HCT116 (cell line): ENCODE measurements around the gene CACNG3. TPM values are rescaled to one million over a fixed set of nuclear protein-coding genes. Genes with fewer than 3 reads are reported as not detected.

Experiments
- ATAC-seq: fragments of 200-7000 bp; cut with Tn5 transposase; 2 replicates; pipeline ENCODE4 v1.9.1; 2020; ENCODE audit warnings: mild to moderate bottlenecking, moderate library complexity
- BruUV-seq: library from RNA; stranded (reverse); fragments of 400-500 nt; replicated peaks from 2 replicates; lab custom pipeline; 2021; lab: Mats Ljungman, UMichigan
- CTCF ChIA-PET: fragments of 300-600 bp; sonication (Branson Sonifier 250); formaldehyde crosslinking; loops from one replicate; lab custom pipeline; 2021; ENCODE audit warnings: antibody characterized with exemption; lab: Charles Lee
- POLR2A ChIA-PET: fragments of 300-600, 350-600 bp; sonication (Branson Sonifier 250); formaldehyde crosslinking; loops from one replicate; lab custom pipeline; 2021; ENCODE audit warnings: antibody characterized with exemption; lab: Charles Lee
- RAD21 ChIA-PET, 2 experiments: fragments of 300-600 bp; sonication (Branson Sonifier 250); formaldehyde crosslinking; loops; one replicate each; lab custom pipeline; 2023; ENCODE audit warnings: low total read pairs in 2 of 2; ENCODE audit not compliant: uncharacterized antibody in 2 of 2, unreplicated experiment in 2 of 2, low non-redundant PET in 1 of 2; lab: Charles Lee
- DNase-seq: peaks from one replicate; pipeline ENCODE4 v3.0.0-alpha.2; 2010; ENCODE audit warnings: low read depth, low spot score
- H2AFZ ChIP-seq: fragments of 200-600 bp; shearing (Covaris generic), sonication (generic); 2 replicates; pipeline ENCODE4 v1.6.1; 2017; ENCODE audit warnings: low read depth, mixed run types, mixed read lengths, antibody characterized with exemption, low read length; ENCODE audit not compliant: poor library complexity, severe bottlenecking
- H3K27ac ChIP-seq: 2 replicates; pipeline ENCODE4 v1.5.1; 2012; ENCODE audit warnings: low read depth, low read length
- H3K27me3 ChIP-seq: fragments of 200-600 bp; sonication (generic); 2 replicates; pipeline ENCODE4 v1.6.1; 2016; ENCODE audit warnings: mixed run types, low read length, mixed read lengths; ENCODE audit not compliant: insufficient read depth
- H3K36me3 ChIP-seq, 2 experiments: fragments of 200-500 bp in 1 of 2; fragments of 200-600 bp in 1 of 2; sonication (Bioruptor generic) in 1 of 2; sonication (generic) in 1 of 2; 2 replicates each; pipeline versions ENCODE4 v1.5.1 to v1.6.1; 2014 to 2016; ENCODE audit warnings: low read length in 2 of 2, inconsistent platforms in 1 of 2, mixed read lengths in 1 of 2, mixed run types in 1 of 2; ENCODE audit not compliant: insufficient read depth in 2 of 2, control insufficient read depth in 1 of 2
- H3K4me1 ChIP-seq, 2 experiments: fragments of 200-600 bp in 1 of 2; sonication (generic) in 1 of 2; 2 replicates each; pipeline versions ENCODE4 v1.5.1 to v1.6.1; 2012 to 2017; ENCODE audit warnings: low read length in 2 of 2, inconsistent platforms in 1 of 2, mild to moderate bottlenecking in 1 of 2, mixed read lengths in 1 of 2, mixed run types in 1 of 2, moderate library complexity in 1 of 2; ENCODE audit not compliant: insufficient read depth in 2 of 2, control insufficient read depth in 1 of 2
- H3K4me2 ChIP-seq: fragments of 200-600 bp; sonication (generic); 2 replicates; pipeline ENCODE4 v1.6.1; 2017; ENCODE audit warnings: mixed run types, low read length, mixed read lengths
- H3K4me3 ChIP-seq, 2 experiments: fragments of 200-600 bp in 1 of 2; sonication (generic) in 1 of 2; replicated peaks in 1 of 2; 2 replicates each; pipeline ENCODE4 v1.5.1; 2011 to 2016; ENCODE audit warnings: low read length in 2 of 2, control low read depth in 1 of 2, low read depth in 1 of 2, mild to moderate bottlenecking in 1 of 2, mixed read lengths in 1 of 2, mixed run types in 1 of 2
- H3K79me2 ChIP-seq: fragments of 200-600 bp; sonication (generic); 2 replicates; pipeline ENCODE4 v1.6.1; 2017; ENCODE audit warnings: mild to moderate bottlenecking, mixed run types, low read length, moderate library complexity, mixed read lengths; ENCODE audit not compliant: insufficient read depth
- H3K9ac ChIP-seq: fragments of 200-600 bp; sonication (generic); 2 replicates; pipeline ENCODE4 v1.6.1; 2016; ENCODE audit warnings: low read length, mixed read lengths
- H3K9me2 ChIP-seq: fragments of 200-600 bp; sonication (generic), shearing (Covaris generic); 2 replicates; pipeline ENCODE4 v1.6.1; 2017; ENCODE audit warnings: mixed run types, mild to moderate bottlenecking, moderate library complexity; ENCODE audit not compliant: insufficient read depth
- H3K9me3 ChIP-seq, 2 experiments: fragments of 200-500 bp in 1 of 2; fragments of 200-600 bp in 1 of 2; sonication (Bioruptor generic) in 1 of 2; sonication (generic) in 1 of 2; 2 replicates each; pipeline ENCODE4 v1.6.1; 2014 to 2017; ENCODE audit warnings: low read length in 2 of 2, mixed read lengths in 2 of 2, inconsistent platforms in 1 of 2, low read depth in 1 of 2, mild to moderate bottlenecking in 1 of 2, mixed run types in 1 of 2, moderate library complexity in 1 of 2; ENCODE audit not compliant: control insufficient read depth in 1 of 2, insufficient read depth in 1 of 2
- H4K20me1 ChIP-seq: fragments of 200-600 bp; sonication (generic), shearing (Covaris generic); 2 replicates; pipeline ENCODE4 v1.6.1; 2017; ENCODE audit warnings: mixed run types, mild to moderate bottlenecking, moderate library complexity; ENCODE audit not compliant: insufficient read depth
- ATF3 ChIP-seq: IDR thresholded peaks from 2 replicates; pipeline ENCODE4 v1.6.1; 2012
- CTCF ChIP-seq, 3 experiments: fragments of 200-600 bp in 1 of 3; sonication (generic) in 1 of 3; IDR thresholded peaks in 2 of 3; conservative IDR thresholded peaks in 1 of 3; 2 replicates each; pipeline ENCODE4 v1.5.1; 2012 to 2017; ENCODE audit warnings: low read depth in 2 of 3, low read length in 2 of 3, antibody characterized with exemption in 1 of 3, borderline replicate concordance in 1 of 3, control low read depth in 1 of 3, mild to moderate bottlenecking in 1 of 3, mixed read lengths in 1 of 3, mixed run types in 1 of 3, moderate library complexity in 1 of 3; ENCODE audit not compliant: insufficient read depth in 1 of 3
- EZH2 ChIP-seq: fragments of 200-600 bp; sonication (generic); IDR thresholded peaks from 2 replicates; pipeline ENCODE4 v1.6.1; 2017; ENCODE audit warnings: antibody characterized with exemption, mixed run types
- EZH2phosphoT487 ChIP-seq: fragments of 200-600 bp; IDR thresholded peaks from 2 replicates; pipeline ENCODE4 v1.6.1; 2018; ENCODE audit warnings: antibody characterized with exemption, borderline replicate concordance
- FOSL1 ChIP-seq: IDR thresholded peaks from 2 replicates; pipeline ENCODE4 v1.6.1; 2012; ENCODE audit warnings: low read depth
- JUND ChIP-seq: IDR thresholded peaks from 2 replicates; pipeline ENCODE4 v1.6.1; 2012
- ZBTB33 ChIP-seq: IDR thresholded peaks from 2 replicates; pipeline ENCODE4 v1.6.1; 2011; ENCODE audit warnings: mild to moderate bottlenecking, low read length, moderate library complexity; ENCODE audit not compliant: insufficient replicate concordance; ENCODE audit errors: extremely low read depth
- intact Hi-C: fragments of 100-400 bp; cut with micrococcal nuclease; formaldehyde crosslinking; loops from 2 replicates; pipeline ENCODE4 v1.10.0; 2022
- total RNA-seq: library from RNA; stranded (reverse); gene quantifications from one replicate; pipeline ENCODE4 v1.2.1, GENCODE V29; 2021; ENCODE audit not compliant: unreplicated experiment

The CACNG3 gene
- total RNA-seq, 1 experiment from 2014 or later, result not detected

- no peak overlapping the region for H3K27ac ChIP-seq
- H3K9me2 ChIP-seq, result no peaks in the 10 kb centered on the region
- H3K9me3 ChIP-seq, result no peaks in the 10 kb centered on the region
- BruUV-seq, result no TSS peak
- ChIA-PET CTCF (no interaction called here), POLR2A (no interaction called here), RAD21 (no interaction called here)
- no peak overlapping the region for H3K9ac ChIP-seq
- H3K4me1 ChIP-seq, result no peaks in the 10 kb centered on the region
- intact Hi-C loops, result no loop called here
- H4K20me1 ChIP-seq, result no peaks in the 10 kb centered on the region
- H3K36me3 ChIP-seq, result no peaks in the 10 kb centered on the region
- TF ChIP-seq EZH2 (no peak), JUND (no peak), FOSL1 (no peak), ZBTB33 (no peak), CTCF (IDR thresholded peaks at IDR 0.05 in 2 of 3, conservative IDR thresholded peaks at IDR 0.05 in 1 of 3; ENCODE audit: borderline replicate concordance in 1 of 3, insufficient read depth in 1 of 3, low read depth in 2 of 3, low read length in 2 of 3) (no peak), ATF3 (no peak), EZH2phosphoT487 (no peak)
- no peak overlapping the region for H3K4me2 ChIP-seq
- no peak overlapping the region for H2AFZ ChIP-seq
- ATAC-seq (no peak), DNase-seq (no peak)
- peaks cover 57% of the 10 kb centered on the region for H3K27me3 ChIP-seq
- H3K4me3 ChIP-seq, result no peak overlapping the region
- no peaks in the 10 kb centered on the region for H3K79me2 ChIP-seq
Observed at GRCh38 chr16:24206926-24207325, 49.2 kb upstream of the CACNG3 start.
